Activated CD4-positive, alpha-beta T cell treated with anti-CD3 and anti-CD28 coated beads, Interleukin-2, amount 50 U/mL, for 1 hour (primary cell): ENCODE data around the gene EXD3.

ENCODE experiments used
- DNase-seq: peaks from one replicate; pipeline ENCODE4 v3.0.0-alpha.2; 2020

EXD3 gene

DNA sequence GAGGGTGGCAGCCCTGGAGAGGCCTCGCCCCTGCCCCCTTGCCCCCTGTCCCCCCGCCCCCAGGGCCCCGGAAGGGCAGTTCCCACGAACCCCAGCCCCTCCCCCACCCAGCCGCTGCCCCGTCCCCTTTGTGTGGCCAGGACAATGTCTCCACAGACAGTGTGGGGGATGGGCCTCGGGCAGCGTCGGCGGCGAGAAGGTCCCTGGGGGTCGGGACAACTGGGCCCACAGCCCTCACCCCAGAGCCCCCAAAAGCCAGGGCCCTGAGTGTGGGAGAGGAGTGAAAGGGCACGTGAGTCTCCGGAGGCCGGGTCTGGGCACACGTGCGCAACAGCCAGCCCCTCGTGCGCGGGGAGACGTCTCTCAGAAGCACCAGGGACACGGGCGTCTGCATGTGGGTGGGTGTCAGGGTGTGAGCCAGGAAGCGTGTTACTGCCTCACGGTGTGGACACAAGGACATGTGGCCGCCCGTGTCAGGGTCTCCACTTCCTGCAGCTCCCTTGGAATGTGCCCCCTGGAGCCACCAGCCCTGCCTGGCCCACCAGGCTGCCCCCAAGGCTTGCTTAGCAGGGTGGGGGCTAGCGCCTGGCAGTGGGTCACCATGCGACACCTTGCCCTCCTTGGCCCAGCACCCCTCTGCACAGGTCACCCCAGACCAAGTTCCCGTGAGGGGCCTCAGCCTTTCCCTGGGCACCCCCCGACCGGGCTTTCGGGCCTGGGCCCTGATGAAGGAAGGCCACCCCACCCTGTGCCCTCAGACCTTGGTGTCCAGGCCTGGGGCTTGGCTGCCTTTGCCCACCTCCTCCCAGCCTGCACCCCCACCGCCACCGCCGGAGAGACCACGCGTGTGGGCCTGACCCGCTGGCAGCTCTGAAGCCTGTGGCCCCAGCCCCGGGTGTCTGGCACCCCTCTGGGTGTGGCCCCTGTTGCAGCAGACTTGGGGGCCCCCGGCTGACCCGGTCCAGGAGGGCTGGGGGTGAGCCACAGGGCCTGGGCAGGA lies 108.1 kb downstream of the EXD3 start:
- DNase-seq: no peak

DNA sequence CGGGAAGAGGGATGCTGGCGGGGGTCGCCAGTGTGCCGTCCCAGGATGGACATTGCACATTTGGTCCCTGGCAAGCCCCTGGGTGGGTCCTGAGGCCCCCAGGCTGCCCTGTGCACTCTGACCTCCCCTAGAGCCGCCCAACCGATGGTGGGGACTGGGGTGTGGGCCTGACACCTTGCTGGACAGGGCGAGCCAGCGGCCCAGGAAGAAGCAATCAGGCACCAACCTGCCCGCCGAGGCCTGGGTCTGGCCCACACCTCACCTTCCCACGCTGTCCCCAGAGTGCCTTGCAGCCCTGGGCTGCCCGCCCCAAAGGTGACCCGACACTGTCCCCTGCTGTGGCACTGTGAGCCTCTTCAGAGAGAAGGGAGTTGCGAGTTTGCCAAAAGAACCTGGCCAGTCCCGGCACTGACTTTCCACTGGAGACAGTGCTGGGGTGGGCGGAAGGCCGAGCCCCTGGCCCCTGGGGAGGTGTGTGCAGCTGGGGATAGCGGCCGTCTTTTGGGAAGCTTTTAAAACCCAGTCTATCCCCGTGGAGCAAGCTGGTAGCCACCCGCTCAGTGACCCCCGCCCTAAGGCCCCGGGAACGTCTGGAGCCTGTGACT lies 108.9 kb downstream of the EXD3 start:
- no peak for DNase-seq

DNA sequence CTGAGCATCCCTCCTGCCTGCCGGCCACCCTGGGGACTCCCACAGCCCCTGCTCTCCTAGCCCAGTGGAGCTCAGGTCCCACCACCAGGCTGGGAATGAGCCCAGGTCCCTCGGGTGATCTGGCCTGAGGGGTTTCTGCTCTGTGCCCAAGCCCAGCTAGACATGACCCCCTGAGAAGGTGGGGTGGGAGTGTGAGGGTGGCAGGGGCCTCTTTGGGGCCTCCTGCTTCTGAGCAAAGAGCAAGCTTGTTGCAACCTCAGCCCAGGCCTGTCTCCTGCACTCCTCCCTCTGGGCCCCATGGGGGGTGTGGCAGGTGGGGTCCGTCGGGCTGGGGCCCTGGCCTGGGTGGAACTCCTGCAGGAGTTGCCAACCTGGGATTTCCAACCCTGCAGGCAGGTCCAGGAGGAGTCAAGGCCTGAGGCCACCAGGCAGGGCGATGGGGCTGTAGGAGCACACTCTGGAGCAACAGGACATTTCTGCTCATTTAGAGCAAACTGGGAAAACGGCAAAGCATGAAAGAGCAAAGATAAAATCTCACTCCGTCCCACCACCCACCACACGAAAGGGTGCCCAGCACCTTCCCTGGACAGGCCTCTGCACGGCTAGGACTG lies 109.5 kb downstream of the EXD3 start:
- no peak for DNase-seq

DNA sequence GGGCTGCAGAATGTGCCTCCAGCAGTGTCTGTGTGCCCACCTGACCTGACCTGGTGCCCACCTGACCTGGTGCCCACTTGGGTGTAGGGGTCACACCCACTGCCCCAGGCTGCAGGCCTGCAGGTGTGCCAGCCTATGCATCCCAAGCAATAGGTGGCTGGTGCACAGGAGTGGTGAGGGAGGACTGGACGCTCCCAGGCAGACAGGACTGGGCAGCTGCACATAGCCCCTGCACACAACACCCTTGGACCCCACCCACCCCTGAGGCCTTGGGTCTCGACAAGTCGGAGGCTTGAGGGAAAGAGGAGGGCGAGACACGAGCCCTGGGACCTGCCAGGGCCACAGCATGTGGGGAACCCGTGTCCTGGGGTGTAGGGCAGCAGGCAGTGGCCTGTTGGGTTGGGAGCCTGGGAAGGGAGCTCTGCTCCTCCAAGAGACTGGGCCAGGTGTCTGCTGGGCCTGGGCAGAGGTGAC lies 110.1 kb downstream of the EXD3 start:
- DNase-seq: no peak

DNA sequence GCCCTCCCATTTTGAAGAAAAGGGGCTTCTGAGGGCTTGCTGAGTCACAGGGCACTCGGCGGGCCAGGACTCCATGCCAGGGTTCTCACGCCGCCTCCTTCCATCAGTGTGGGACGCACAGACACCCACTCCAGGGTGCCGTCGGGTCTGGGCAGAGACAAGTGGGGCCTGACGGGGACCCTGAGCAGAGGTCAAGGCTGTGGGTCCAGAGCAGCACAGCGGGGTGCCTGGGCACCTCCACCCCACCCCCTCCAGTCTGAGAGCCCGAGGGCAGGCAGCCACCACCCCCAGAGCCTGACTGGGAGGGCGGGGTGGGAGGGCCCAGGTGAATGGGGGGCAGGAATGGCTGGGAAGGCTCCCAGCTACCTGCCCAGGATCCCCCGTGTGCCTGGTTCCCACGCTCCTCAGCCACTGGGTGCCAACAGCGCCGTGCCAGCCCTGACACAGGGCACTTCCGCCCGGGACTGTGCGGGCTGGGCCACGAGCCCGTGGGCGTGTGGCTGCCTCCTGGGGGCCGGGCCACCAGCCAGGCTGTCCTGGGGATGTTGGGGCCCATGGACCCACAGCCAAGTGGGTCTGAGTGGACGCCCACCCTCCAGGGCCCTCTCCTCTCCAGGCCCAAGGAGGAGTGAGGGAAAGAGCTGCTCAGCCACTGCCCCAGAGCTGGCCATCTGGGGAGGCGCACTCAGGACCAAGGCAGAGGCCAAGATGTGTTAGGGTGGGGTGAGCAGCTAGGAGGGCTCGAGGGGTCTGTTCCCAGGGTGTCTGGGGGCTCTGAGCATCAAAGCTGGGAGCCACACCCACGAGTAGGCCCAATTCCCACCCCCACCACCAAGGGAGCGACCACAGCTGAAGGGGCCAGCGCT lies 110.7 kb downstream of the EXD3 start:
- DNase-seq: no peak

DNA sequence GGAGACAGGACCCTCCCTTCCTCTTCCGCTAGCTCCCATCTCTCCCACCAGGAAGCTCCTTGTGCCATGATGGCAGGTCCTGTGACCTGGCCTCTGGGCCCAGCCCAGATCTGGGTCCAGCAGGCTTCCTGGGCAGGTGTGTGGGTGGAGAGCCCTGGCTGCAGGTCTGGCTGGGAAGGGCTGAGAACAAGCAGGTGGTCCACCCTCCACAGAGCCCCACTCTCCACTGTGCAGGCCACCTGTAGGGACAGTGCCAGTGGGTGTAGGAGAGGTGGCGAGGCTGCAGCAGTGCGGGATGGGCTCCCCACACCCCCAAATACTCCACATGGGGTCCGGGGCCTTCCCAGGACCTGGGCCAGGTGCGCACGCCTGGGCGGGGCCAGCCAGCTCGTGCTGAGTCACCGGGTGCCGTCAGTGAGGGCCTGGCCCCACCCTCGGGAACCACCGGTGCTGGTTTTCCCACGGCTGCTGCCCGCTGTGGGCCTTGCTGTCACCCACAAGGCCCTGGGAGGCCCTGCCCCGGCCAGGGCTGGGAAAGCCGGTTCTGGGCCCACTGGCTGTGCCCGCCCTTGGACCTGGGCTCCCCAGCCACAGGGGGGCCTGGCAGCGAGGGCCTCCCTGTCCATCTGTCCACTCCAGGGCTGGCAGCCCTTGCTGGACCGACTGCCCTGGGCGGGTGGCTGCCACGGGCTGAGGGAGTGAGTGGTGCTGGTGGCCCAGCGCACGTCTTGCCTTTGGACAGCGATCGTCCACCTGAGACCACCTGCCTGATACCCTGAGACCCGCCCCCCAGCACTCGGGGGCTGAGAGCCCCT lies 111.6 kb downstream of the EXD3 start:
- no peak for DNase-seq

DNA sequence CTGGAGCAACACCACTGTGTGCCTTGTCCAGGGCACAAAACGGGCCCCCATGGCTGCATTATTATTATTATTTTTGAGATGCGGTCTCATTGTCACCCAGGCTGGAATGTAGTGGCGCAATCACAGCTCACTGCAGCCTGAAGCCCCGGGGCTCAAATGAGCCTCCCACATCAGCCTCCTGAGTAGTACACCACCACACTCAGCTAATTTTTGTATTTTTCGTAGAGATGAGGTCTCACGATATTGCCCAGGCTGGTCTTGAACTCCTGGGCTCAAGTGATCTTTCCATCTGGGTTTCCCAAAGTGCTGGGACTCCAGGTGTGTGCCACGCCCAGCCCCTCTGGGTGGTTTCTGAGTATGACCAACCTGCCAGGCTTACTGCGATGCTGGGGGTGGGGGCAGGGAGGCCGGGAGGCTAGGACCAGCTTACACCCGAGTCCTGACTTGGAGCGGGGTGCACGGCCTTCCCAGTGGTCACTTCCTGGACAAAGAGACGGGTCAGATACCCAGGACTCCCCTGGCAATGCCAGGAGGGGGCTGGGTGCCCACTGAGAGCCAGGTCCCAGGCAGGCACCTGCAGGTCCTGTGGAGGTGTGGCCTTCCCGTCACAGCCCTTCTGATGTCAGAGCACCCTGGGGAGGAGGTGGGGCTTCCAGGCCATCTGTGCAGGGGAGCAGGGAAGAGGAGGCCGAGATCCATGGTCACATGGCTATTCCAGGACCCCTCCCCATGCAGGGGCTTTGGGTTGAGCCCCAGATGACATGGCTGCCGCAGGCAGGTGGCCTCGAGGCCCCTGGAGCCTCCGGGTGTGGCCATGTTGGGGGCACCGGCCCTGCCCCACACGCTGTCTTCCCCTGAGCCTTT lies 112.5 kb downstream of the EXD3 start:
- no peak for DNase-seq

DNA sequence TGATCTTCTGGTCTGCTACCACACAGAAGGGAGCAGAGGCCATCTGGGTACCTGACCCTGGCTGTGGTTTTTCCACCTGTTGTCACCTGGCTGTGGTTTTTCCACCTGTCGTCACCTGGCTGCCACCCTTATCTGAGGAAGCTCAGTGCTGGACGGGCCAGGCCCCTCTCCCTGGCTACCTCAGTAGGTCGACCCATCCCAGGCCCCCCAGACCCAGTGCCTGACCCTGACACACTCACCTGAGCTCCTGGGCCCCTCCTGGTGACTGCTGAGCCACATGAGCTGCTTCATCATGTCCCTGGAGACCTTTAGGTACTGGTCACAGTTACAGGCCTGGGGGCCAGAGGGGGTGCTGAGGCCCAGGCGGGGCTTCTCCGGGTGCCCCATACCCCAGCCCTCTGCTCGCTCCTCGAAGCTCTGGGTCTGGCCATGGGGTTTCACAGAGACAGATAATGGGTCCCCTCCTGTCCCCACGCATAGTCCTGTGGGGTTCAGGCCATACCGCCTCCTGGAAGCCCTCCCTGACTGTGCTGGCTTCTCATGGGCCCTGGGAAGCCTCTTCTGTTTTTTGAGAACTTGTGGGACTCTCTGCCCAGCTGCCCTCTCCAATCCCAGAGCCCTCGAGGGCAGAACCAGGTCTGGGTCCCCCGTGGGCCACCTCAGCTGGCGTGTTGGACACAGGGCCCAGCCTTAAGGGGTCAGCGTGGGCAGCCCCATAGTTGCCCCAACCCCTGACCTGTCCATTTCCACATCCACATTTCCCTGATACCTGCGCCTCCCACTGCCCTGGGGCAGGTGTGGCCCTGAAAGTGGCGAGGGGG lies 113.4 kb downstream of the EXD3 start:
- DNase-seq: no peak

DNA sequence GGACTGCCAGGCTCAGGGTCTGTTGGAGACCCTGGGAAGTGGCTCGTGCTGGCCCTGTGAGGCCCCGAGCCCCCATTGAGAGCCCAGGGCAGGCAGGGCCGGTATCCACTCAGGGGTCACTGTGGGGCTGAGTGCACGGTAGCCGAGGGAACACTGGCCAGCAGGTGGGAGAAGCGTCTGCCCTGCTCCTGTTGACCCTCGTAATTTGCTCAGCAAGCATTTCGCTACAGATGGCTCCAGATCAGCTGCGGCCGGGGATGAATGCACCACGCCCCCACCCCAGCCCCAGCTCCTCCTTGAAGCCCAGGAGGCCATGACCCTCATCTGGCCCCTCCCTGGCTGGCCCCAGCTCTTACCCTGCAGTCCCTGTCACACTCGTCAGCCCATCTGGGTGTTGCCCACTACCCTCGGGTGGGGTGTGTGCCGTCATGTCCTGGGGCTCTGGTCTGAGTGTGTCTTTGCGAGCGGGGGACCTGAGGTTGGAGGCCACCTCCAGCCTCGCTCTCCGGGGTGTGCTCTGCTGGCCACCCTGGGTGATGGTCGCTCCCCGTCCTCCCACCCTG lies 114.8 kb downstream of the EXD3 start:
- no peak for DNase-seq

DNA sequence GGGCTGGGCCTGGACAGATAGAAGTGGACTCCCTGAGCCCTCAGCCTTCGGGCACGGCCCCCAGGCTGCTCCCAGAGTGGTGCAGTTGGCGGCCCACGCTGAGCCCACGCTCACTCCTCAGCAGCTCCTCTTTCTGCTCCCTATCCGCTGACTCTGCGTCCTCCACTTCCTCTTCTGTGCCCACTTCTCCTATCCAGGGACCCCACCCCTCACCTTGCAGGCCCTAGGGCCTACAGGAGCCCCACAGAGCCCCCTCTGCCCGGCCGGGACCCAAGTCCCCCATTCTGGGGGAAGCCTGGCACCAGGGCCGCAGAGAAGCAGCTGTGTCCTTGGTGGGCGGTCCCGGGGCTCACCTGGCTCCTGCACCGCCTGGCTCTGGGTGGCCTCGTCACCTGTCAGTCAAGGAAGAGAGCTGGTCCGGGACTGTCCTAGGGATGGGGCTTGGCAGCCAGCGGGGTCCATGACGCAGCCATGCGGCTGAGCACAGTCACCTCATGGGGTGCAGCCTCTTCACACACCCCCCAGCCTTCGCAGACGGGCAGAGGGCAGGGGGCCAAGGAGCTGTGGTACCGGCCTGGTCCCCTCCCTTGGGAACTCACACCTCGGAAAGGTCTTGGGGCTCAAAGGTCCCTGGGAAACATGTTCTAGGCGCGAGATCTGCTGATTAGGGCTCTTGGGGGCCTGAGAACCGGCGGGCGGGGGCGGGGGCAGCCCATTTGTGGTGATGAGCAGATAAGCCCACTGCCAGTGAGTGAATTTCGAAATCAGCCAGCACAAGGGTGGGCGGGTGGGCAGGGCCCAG lies 115.5 kb downstream of the EXD3 start:
- DNase-seq: no peak

DNA sequence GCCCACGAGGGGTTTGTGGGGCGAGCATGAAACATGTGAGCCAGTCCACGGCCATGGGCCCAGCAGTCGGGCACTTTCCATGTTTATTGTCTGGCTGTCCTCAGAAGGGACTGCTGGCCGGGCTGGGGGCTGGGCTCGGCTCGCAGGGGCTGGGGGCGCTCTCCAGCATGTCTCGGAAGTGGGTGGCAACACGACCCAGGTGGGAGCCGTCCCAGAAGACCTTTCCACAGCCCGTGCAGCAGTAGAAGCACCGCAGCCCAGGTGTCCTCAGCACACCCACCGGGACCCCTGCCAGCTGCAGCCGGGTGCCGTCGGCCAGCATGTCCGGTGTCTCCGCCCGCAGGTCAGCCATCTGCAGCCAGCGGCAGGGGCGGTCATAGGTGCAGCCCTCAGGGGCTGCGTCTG lies 116.1 kb downstream of the EXD3 start:
- no peak for DNase-seq

DNA sequence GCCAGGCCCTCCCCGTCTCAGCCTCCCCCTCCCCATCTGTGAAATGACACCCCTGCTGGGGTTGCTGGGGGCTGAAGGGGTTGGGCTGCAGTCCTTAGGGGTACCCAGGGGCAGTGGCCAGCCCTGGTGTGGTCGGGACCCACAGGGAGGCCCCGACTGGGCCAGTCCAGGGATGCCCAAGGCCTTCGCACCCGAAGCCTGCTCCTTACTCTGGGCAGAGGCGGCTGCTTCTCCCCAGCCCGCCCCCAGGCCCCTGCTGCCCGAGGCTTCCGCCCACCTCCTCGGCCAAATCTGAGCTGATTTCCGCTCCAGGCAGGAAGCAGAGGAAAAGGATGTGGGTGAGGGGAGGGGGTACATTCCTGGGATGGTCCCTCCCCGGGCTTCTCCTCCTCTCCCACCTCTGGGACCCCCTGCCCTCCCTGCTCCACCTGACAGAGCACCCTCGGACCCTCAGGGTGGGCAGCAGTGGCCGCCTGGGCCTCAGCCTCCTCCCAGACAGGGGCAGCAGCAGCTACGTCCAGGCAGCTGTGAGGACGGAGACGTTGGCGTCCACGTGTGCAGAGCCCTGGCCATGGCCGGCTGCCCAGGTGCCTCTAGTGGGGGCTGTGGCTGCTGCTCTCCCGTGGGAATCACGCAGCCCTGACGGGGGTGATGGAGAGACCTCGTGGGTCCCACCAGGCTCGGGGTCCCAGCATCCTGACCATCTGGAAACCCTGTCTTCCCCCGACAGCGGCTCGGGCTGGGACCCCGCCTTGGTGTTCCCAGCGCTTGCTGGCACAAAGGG lies 116.7 kb downstream of the EXD3 start:
- no peak for DNase-seq

DNA sequence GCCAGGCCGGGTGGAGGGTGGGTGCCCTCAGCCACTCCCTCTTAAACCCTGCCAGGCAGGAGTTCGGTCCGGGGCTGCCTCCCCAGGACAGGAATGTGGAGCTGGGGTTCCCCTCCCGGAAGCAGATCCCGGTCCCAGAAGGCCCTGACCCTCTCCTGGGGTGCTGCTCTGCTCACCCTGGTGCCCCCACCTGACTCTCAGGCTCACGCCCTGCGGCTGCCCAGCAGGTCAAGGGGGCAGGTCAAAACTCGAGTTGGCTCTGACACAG lies 117.2 kb downstream of the EXD3 start:
- no peak for DNase-seq

DNA sequence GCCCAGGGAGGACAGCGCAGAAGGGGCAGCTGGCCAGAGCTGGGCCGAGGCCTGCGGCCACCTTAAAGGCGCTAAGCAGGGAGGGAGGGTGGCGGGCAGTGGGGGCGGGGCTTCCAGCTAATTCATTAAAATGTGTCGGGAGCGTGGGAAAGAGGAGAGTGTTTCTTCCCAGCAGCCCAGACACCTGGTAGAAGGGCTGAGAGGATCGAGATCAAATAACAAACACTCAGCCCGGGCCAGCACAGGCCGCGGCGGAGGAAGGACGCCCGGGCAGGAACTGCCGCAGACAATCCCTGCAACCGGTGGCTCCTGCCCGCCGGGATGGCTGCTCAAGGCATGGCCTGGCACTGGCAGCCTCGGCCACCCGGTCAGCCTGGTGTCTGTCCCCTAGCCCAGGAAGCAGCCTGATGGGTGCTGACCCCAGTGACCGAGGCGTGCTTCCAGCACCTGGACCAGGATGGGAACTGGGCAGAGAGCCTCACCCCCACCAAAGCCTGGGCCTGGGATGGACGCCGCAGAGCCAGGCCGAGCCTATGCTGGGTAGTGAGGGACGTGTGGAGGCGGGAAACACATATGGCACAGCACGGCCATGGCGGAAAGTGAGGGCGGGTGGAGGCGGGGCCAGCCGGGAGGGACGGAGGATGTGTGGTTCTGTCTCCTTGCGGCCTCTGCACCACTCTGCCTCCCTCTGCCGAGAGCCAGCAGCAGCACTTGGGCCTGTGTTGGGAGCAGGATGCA lies 117.7 kb downstream of the EXD3 start:
- DNase-seq: peak; percentile 54

DNA sequence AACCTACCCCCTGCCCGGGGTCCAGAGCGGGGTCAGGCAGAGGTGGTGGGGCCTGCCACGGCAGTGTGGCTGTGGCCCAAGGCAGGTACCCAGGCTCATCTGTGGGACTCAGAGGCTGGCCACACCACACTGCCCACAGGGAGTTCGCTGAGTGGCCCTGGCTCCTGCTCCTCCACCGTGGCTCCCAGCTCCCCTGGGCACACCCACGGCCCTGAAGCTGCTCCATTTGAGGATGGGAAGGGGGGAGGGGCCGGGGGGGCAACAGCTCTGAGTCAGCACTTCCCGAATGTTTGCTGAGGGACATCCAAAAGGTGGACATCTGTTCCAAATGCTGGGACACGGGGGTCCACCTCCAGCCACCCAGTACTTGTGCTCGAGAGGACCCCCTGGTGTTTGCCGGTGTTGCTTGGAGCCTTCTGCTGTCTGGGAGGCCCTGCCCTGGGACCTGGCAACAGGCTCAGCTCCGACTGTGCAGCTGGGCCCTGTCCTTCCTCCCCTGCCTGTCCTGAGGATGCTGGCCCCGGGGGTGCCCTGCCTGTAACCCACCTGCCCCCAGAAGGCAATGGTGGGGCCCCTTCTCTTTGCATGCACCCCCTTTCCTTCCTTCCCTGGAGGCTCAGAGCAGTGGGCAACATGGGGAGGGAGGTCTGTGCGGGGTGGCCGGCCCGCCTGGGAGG lies 118.4 kb downstream of the EXD3 start:
- no peak for DNase-seq

DNA sequence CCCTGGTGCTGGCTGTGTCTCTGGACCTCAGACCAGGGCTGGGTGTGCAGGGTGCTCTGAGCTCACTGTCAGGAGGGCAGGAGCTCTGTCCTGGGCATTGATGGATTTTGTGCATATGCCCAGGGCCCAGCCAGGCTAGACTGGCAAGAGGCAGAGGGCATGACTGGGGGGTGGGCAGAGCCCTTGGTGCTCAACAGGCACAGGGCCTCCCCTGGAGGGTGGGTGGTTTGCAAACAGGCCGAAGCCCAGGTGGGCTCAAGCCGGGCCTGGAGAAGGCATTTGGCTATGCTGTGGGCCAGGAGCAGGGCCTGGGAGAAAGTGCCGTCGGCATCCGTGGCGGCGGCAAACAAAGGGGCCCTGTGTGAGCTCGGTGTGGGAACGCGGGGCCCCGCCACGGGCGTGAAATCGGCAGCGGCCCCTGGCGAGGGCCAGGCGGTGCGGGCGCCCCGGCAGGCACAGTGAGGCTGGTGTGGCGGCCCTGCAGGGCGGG lies 119.0 kb downstream of the EXD3 start:
- no peak for DNase-seq
